H54 (cell line): ENCODE measurements around the gene TBCEL.

ENCODE experiments used
- DNase-seq: peaks from one replicate; pipeline ENCODE4 v3.0.0; 2011; ENCODE audit warnings: low spot score, mixed read lengths; ENCODE audit not compliant: insufficient read length
- FAIRE-seq: peaks from 3 replicates; lab custom pipeline; 2011; peaks lifted over from hg19 to GRCh38; lab: Jason Lieb, UNC
- POLR2A ChIP-seq: IDR thresholded peaks from 2 replicates; pipeline ENCODE4 v1.6.1; 2011; ENCODE audit warnings: low read depth, mild to moderate bottlenecking, low read length

The TBCEL gene

GRCh38 chr11:121090145-121090721 lies 66.3 kb downstream of the TBCEL start:
- DNase-seq (no peak), FAIRE-seq (no peak)
- TF ChIP-seq POLR2A = no peak

- no peak for TF ChIP-seq POLR2A
- FAIRE-seq = no peak
- no peak for DNase-seq
Measured at GRCh38 chr11:121091492-121092152, 67.7 kb downstream of the TBCEL start.

- FAIRE-seq (no peak), DNase-seq (no peak)
- no peak for TF ChIP-seq POLR2A
Measured at GRCh38 chr11:121095561-121095960, 71.7 kb downstream of the TBCEL start.

GRCh38 chr11:121099364-121099763 lies 75.5 kb downstream of the TBCEL start:
- TF ChIP-seq POLR2A = no peak
- DNase-seq (no peak), FAIRE-seq (no peak)

GRCh38 chr11:121099885-121100284 lies 76.0 kb downstream of the TBCEL start:
- no peak for TF ChIP-seq POLR2A

GRCh38 chr11:121100943-121101342 lies 77.0 kb downstream of the TBCEL start, which contains the start of gene TECTA:
TSS of gene TECTA (plus strand) at chr11:121101243. CDS start at chr11:121102666, 1,423 bp downstream.
- no peak for TF ChIP-seq POLR2A
- DNase-seq = no peak
- FAIRE-seq = no peak

More at GRCh38 chr11:121099885-121100284, 76.0 kb downstream of the TBCEL start:
- FAIRE-seq = no peak
- DNase-seq = no peak

GRCh38 chr11:121104312-121104762 lies 80.4 kb downstream of the TBCEL start:
- DNase-seq (no peak), FAIRE-seq (no peak)
- no peak for TF ChIP-seq POLR2A

GRCh38 chr11:121105063-121105480 lies 81.2 kb downstream of the TBCEL start:
- FAIRE-seq = no peak
- no peak for DNase-seq
- no peak for TF ChIP-seq POLR2A

GRCh38 chr11:121105481-121106195 lies 81.7 kb downstream of the TBCEL start:
- DNase-seq (no peak), FAIRE-seq (no peak)
- TF ChIP-seq POLR2A = no peak

- FAIRE-seq (no peak), DNase-seq (no peak)
- TF ChIP-seq POLR2A = no peak
Measured at GRCh38 chr11:121106812-121107211, 82.9 kb downstream of the TBCEL start.

GRCh38 chr11:121108413-121108812 lies 84.5 kb downstream of the TBCEL start:
- no peak for DNase-seq
- FAIRE-seq = no peak
- no peak for TF ChIP-seq POLR2A

- TF ChIP-seq POLR2A = no peak
- FAIRE-seq = no peak
- no peak for DNase-seq
Measured at GRCh38 chr11:121109471-121109870, 85.6 kb downstream of the TBCEL start.

- DNase-seq (no peak), FAIRE-seq (no peak)
- no peak for TF ChIP-seq POLR2A
Measured at GRCh38 chr11:121109916-121110586, 86.1 kb downstream of the TBCEL start.
